ENCODE data around the gene RNF103. TPM values are rescaled to one million over a fixed set of nuclear protein-coding genes. Genes with fewer than 3 reads are reported as not detected.

Gene RNF103
- total and polyA plus RNA-seq, 2 donors from 2014 or later = 12.5 to 29.9 TPM

DNA sequence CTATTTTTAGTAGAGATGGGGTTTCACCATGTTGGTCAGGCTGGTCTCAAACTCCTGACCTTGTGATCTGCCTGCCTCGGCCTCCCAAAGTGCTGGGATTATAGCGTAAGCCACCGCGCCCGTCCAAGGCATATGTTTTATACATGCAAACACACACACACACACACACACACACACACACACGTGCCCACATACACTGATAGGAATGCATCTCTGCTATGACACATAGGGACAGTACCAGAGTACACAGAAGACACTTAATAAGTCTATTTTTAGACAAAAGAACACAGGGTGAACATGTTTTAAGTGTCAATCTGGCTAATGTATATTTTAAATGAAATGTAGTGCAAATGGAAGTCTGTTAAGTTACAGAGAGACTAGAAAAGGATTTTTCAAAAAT is 10.7 kb upstream of the RNF103 start:
- no peaks in the 10 kb centered on the region for H3K27me3 ChIP-seq (ENCODE audit: control insufficient read depth, insufficient read depth, low read length)
- TF ChIP-seq, protein P1, sequence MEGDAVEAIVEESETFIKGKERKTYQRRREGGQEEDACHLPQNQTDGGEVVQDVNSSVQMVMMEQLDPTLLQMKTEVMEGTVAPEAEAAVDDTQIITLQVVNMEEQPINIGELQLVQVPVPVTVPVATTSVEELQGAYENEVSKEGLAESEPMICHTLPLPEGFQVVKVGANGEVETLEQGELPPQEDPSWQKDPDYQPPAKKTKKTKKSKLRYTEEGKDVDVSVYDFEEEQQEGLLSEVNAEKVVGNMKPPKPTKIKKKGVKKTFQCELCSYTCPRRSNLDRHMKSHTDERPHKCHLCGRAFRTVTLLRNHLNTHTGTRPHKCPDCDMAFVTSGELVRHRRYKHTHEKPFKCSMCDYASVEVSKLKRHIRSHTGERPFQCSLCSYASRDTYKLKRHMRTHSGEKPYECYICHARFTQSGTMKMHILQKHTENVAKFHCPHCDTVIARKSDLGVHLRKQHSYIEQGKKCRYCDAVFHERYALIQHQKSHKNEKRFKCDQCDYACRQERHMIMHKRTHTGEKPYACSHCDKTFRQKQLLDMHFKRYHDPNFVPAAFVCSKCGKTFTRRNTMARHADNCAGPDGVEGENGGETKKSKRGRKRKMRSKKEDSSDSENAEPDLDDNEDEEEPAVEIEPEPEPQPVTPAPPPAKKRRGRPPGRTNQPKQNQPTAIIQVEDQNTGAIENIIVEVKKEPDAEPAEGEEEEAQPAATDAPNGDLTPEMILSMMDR (IDR thresholded peaks at IDR 0.05; ENCODE audit: borderline replicate concordance, extremely low read depth, insufficient read depth) = no peak
- H3K4me3 ChIP-seq (ENCODE audit: low read length in 3 of 3) = no peak overlapping the region
- no peak overlapping the region for H3K27ac ChIP-seq (ENCODE audit: low read depth in 2 of 2, low read length in 2 of 2)
- FAIRE-seq = no peak
- H3K9me3 ChIP-seq (ENCODE audit: control insufficient read depth in 2 of 3, insufficient read depth in 1 of 3, low read length in 3 of 3) = peaks cover 0 to 5% (median 0%) of the 10 kb centered on the region in 3 donors
- DNase-seq = no peak
- H3K36me3 ChIP-seq (ENCODE audit: control insufficient read depth in 2 of 3, insufficient read depth in 3 of 3, low read length in 3 of 3) = no peaks in the 10 kb centered on the region
- intact Hi-C loops (cut with DNase I) = no loop called here
- H3K9ac ChIP-seq (ENCODE audit: low read length in 3 of 3) = no peak overlapping the region
- H3K4me1 ChIP-seq (ENCODE audit: control insufficient read depth in 2 of 3, insufficient read depth in 2 of 3, low read depth in 1 of 3, low read length in 3 of 3) = no peaks in the 10 kb centered on the region

DNA sequence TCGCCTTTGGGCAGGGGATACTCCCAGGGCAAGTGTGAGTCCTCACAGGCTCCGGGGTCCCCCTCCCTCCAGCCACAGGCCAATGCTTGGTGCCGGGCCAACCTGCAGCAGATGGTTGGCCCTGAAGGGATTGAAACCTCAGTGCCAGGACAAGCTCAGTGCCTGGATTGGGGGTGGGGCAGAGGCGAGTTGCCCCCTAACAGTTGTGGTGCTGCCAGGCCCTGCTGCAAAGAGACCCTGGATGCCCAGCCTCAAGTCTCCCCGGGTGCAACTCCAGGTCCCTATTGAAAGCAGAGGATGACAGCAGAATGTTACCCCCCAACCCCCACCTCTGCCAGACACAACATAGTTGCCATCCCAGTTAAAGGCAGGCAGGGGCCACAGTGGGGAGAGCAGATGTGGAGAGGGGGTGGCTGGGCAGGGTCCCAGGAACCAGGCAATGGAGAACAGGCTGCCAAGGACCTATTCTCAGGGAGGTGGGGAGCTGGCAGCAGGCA is 9.5 kb upstream of the RNF103 start:
- TF ChIP-seq, protein P1 (IDR thresholded peaks at IDR 0.05; ENCODE audit: borderline replicate concordance, extremely low read depth, insufficient read depth) = no peak
- FAIRE-seq (no peak), DNase-seq (no peak)
- H3K4me1 ChIP-seq (ENCODE audit: control insufficient read depth in 2 of 3, insufficient read depth in 2 of 3, low read depth in 1 of 3, low read length in 3 of 3) = no peaks in the 10 kb centered on the region
- H3K9me3 ChIP-seq (ENCODE audit: control insufficient read depth in 2 of 3, insufficient read depth in 1 of 3, low read length in 3 of 3) = no peaks in the 10 kb centered on the region
- H3K4me3 ChIP-seq (ENCODE audit: low read length in 3 of 3) = no peak overlapping the region
- H3K27me3 ChIP-seq (ENCODE audit: control insufficient read depth, insufficient read depth, low read length) = no peaks in the 10 kb centered on the region
- intact Hi-C loops (cut with DNase I) = no loop called here
- H3K9ac ChIP-seq (ENCODE audit: low read length in 3 of 3) = no peak overlapping the region
- no peak overlapping the region for H3K27ac ChIP-seq (ENCODE audit: low read depth in 2 of 2, low read length in 2 of 2)
- no peaks in the 10 kb centered on the region for H3K36me3 ChIP-seq (ENCODE audit: control insufficient read depth in 2 of 3, insufficient read depth in 3 of 3, low read length in 3 of 3)

DNA sequence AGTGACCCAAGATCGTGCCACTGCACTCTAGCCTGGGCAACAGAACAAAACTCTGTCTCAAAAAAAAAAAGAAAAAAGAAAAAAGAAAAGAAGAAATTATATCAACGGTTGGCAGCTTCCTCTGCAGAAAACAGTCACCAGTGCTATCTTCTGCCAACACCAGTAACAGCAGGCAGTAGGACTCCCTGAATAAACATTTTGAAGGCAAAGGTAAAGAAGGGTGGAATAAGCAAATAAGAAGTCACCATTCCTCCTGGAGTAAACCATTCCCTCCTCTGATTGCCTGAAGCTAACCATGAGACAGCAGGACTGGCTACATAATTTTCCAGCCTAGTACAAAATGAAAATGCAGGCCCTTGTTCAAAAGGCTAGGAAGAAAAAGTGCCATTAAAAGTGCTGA is 9.0 kb upstream of the RNF103 start:
- Histone ChIP-seq H3K9me3 (ENCODE audit: control insufficient read depth in 2 of 3, insufficient read depth in 1 of 3, low read length in 3 of 3) (no peaks in the 10 kb centered on the region), H3K27me3 (ENCODE audit: control insufficient read depth, insufficient read depth, low read length) (no peaks in the 10 kb centered on the region), H3K27ac (ENCODE audit: low read depth in 2 of 2, low read length in 2 of 2) (no peak overlapping the region), H3K4me1 (ENCODE audit: control insufficient read depth in 2 of 3, insufficient read depth in 2 of 3, low read depth in 1 of 3, low read length in 3 of 3) (no peaks in the 10 kb centered on the region), H3K9ac (ENCODE audit: low read length in 3 of 3) (no peak overlapping the region), H3K4me3 (ENCODE audit: low read length in 3 of 3) (no peak overlapping the region), H3K36me3 (ENCODE audit: control insufficient read depth in 2 of 3, insufficient read depth in 3 of 3, low read length in 3 of 3) (no peaks in the 10 kb centered on the region)
- FAIRE-seq (no peak), DNase-seq (no peak)
- TF ChIP-seq, protein P1 (IDR thresholded peaks at IDR 0.05; ENCODE audit: borderline replicate concordance, extremely low read depth, insufficient read depth) = no peak
- intact Hi-C loops (cut with DNase I) = no loop called here

Data from kidney (tissue), 14 donors.